ENCODE measurements around the gene GABBR2. TPM values are rescaled to one million over a fixed set of nuclear protein-coding genes. Genes with fewer than 3 reads are reported as not detected.

Gene GABBR2
- total and polyA plus RNA-seq, 8 donors, result 0.41 to 2.3 (median 0.79) TPM

- DNase-seq (no peak), ATAC-seq (no peak)
- Histone ChIP-seq H3K36me3 (no peaks in the 10 kb centered on the region), H3K4me3 (no peak overlapping the region), H3K27ac (no peak overlapping the region), H3K4me1 (no peaks in the 10 kb centered on the region), H3K27me3 (no peaks in the 10 kb centered on the region), H3K9me3 (peaks cover 0 to 22% of the 10 kb centered on the region in 2 donors)
- intact Hi-C loops (cut with DNase I), result no loop called here
- TF ChIP-seq CTCF (IDR thresholded peaks at IDR 0.05), result peak; percentile 30 to 52
Measured at GRCh38 chr9:98365227-98365669, 343.5 kb downstream of the GABBR2 start.

DNA sequence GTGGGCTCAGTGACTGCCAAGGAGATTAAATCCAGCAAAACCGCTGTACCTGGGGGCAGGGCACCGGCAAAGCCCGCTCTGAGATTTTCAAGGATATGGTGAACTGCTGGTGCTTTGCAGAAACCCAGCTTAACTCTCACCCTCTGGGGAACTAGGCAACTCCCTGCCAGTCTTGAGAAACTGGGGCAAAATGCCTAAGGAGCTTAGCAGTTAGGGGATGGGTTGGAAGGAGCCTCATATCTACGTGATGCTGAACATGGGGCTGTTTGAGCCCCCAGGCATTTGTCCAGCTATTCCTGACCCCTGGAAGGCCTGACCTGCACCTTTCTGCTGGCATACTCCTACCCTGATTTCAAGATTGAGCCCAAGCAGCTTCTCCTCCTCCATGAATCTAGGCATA is 344.6 kb downstream of the GABBR2 start:
- no peak for ATAC-seq

DNA sequence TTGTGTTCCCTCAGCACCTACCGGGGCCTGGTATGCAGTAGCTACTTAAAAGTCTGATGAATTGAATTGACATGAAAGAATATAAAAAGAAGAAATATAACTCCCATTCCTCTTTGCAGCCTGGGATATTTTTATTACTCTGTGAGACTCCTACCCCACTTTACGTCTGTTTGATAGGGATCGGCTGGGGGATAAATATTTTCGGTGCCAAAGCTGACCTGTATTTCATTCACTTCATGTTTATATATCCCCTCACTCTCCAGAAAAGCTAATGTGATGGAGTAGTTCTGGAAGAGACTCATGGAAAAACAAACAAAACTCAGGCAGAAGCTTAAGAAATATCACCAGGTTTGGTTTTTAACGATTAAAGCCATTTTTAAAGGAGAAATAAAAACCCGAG is 345.1 kb downstream of the GABBR2 start:
- no peaks in the 10 kb centered on the region for H3K4me1 ChIP-seq
- no peak for DNase-seq
- H3K4me3 ChIP-seq, result no peak overlapping the region
- H3K27me3 ChIP-seq, result no peaks in the 10 kb centered on the region
- intact Hi-C loops (cut with DNase I), result no loop called here
- no peaks in the 10 kb centered on the region for H3K36me3 ChIP-seq
- no peak overlapping the region for H3K27ac ChIP-seq
- peaks cover 0 to 22% of the 10 kb centered on the region in 2 donors for H3K9me3 ChIP-seq
- ATAC-seq, result no peak
- no peak for TF ChIP-seq CTCF (IDR thresholded peaks at IDR 0.05)

More for the DNA sequence above, 344.6 kb downstream of the GABBR2 start:
- Histone ChIP-seq H3K4me1 (no peaks in the 10 kb centered on the region), H3K9me3 (peaks cover 0 to 22% of the 10 kb centered on the region in 2 donors), H3K4me3 (no peak overlapping the region), H3K36me3 (no peaks in the 10 kb centered on the region), H3K27ac (no peak overlapping the region), H3K27me3 (no peaks in the 10 kb centered on the region)
- intact Hi-C loops (cut with DNase I), result no loop called here
- TF ChIP-seq CTCF (IDR thresholded peaks at IDR 0.05), result no peak
- no peak for DNase-seq

DNA sequence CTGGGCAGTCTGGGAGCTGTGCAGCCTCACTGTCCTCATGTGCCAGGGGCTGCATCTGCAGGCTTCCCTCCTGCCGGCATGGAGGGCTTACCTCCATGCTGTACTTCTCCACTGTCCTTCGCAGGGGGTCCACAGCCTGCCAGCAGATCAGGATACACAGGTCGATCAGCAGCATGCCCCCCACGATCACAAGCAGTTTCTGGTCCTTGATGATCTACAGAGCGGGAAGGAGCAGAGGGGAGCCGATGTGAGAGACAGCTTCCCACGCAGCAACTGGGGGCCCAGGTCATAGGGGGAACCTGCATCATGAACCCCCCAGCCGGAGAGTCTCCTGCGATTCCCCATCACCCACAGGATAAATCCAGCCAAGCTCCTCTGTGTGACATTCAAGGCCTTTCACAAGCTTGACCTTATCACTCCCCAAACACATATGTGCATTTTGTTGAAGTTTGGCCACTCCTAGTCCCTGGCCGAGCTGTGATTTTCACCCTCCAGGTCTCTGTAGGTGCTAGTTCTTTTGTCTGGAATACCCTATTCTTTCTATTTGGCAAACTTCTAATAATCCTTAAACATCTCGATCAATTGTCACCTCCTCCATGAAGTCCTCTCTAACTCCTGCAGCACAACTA is 346.0 kb downstream of the GABBR2 start:
- Histone ChIP-seq H3K27ac (no peak overlapping the region), H3K4me1 (no peaks in the 10 kb centered on the region), H3K27me3 (no peaks in the 10 kb centered on the region), H3K9me3 (peaks cover 0 to 22% of the 10 kb centered on the region in 2 donors), H3K36me3 (no peaks in the 10 kb centered on the region), H3K4me3 (no peak overlapping the region)
- ATAC-seq (no peak), DNase-seq (no peak)
- intact Hi-C loops (cut with DNase I), result no loop called here
- no peak for TF ChIP-seq CTCF (IDR thresholded peaks at IDR 0.05)

DNA sequence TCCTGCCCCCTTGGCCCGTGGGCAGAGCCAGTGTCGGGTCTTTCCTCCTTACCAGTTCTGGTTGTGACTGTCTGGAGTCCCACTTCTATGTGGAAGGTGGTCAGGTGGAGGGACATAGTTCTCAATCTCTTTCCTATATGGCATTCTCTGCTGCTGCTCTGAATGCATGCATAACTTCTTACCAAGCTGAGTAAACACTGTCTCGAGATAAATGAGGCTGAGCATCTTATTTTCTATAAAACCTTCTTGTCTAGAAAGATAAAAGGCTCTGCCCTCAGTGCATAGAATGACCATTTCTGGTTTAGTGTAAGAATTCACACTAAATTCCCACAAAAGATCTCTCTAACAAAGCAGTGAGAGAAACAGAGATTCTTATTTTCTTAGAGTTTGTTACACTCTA is 347.1 kb downstream of the GABBR2 start:
- Histone ChIP-seq H3K4me3 (no peak overlapping the region), H3K9me3 (peaks cover 0 to 20% of the 10 kb centered on the region in 2 donors), H3K4me1 (no peaks in the 10 kb centered on the region), H3K36me3 (no peaks in the 10 kb centered on the region), H3K27me3 (no peaks in the 10 kb centered on the region), H3K27ac (no peak overlapping the region)
- no peak for ATAC-seq
- intact Hi-C loops (cut with DNase I), result no loop called here
- no peak for TF ChIP-seq CTCF (IDR thresholded peaks at IDR 0.05)
- no peak for DNase-seq

Measured in left lung (tissue), 10 donors.